ENCODE measurements around the gene BTBD6. TPM values are rescaled to one million over a fixed set of nuclear protein-coding genes. Genes with fewer than 3 reads are reported as not detected.
A peak's percentile ranks its signal among the peaks of the same experiment; 100 is the strongest.

Gene BTBD6
- total and polyA plus RNA-seq, 9 of the 15 experiments (the other 6 are each of a cell fraction or from before 2014, with no cell fraction given), result not detected

- H3K79me2 ChIP-seq (ENCODE audit: control insufficient read depth, insufficient read depth, low read length), result peaks cover 6% of the 10 kb centered on the region; the same call in 2 of the 3 replicates
- no peak for FAIRE-seq
- no peaks in the 10 kb centered on the region for H3K9me1 ChIP-seq (ENCODE audit: control insufficient read depth, insufficient read depth, low read length)
- H4K20me1 ChIP-seq (replicated peaks; ENCODE audit: control insufficient read depth, insufficient read depth, low read length), result peaks cover 4% of the 10 kb centered on the region; the same call in 1 of the 2 replicates
- H3K27ac ChIP-seq (ENCODE audit: extremely low read depth, low read depth, low read length), result no peak overlapping the region
- ATAC-seq, result no peak
- peaks cover 0 to 9% of the 10 kb centered on the region in 2 experiments; a peak in 2 of 5 replicates for H3K4me1 ChIP-seq (replicated peaks in 1 of 2; ENCODE audit: control insufficient read depth in 2 of 2, insufficient read depth in 2 of 2, low read length in 2 of 2)
- intact Hi-C loops (cut with micrococcal nuclease), result loop anchor here (5.0 kb wide), 1 partner anchor 82 kb away; no protein-coding TSS in a partner anchor
- H3K36me3 ChIP-seq (ENCODE audit: control insufficient read depth, insufficient read depth, low read length), result peaks cover 3% of the 10 kb centered on the region; the same call in 1 of the 3 replicates
- ChIA-PET POLR2A (interaction anchor here (0.6 to 1.0 kb wide), 2 partner anchors 9 to 13 kb away, joined by 3 read pairs; no protein-coding TSS in a partner anchor), CTCF (ENCODE audit: low intra/inter-chr PET ratio) (no interaction called here)
- no TSS peak for BruUV-seq (replicated peaks)
- no peak overlapping the region for H3K4me3 ChIP-seq
- peak in 1 of 4 experiments; percentile 2 for DNase-seq (ENCODE audit: extremely low read depth in 1 of 4, low spot score in 3 of 4)
- H3K9me3 ChIP-seq (replicated peaks; ENCODE audit: control insufficient read depth, insufficient read depth, low read depth, low read length), result no peaks in the 10 kb centered on the region
- no peak overlapping the region for H2AFZ ChIP-seq (ENCODE audit: low read depth, low read length)
- H3K9ac ChIP-seq (ENCODE audit: insufficient read depth in 1 of 2, low read depth in 2 of 2, low read length in 2 of 2), result peak overlapping the region in 1 of 2 experiments; percentile 52; a peak in 1 of 4 replicates
- 74% methylated on average over 10 of the region's 15 CpGs for WGBS (ENCODE audit: insufficient coverage, low coverage, missing lambda C conversion rate)
- no peaks in the 10 kb centered on the region for H3K27me3 ChIP-seq (ENCODE audit: control insufficient read depth in 2 of 2, insufficient read depth in 2 of 2, low read length in 2 of 2)
- no peak overlapping the region for H3K4me2 ChIP-seq (ENCODE audit: insufficient read depth, low read length)
- in situ Hi-C loops (cut with MboI), result loop anchor here (10.0 kb wide), 1 partner anchor 189 kb away; no protein-coding TSS in a partner anchor
- TF ChIP-seq, protein P1, sequence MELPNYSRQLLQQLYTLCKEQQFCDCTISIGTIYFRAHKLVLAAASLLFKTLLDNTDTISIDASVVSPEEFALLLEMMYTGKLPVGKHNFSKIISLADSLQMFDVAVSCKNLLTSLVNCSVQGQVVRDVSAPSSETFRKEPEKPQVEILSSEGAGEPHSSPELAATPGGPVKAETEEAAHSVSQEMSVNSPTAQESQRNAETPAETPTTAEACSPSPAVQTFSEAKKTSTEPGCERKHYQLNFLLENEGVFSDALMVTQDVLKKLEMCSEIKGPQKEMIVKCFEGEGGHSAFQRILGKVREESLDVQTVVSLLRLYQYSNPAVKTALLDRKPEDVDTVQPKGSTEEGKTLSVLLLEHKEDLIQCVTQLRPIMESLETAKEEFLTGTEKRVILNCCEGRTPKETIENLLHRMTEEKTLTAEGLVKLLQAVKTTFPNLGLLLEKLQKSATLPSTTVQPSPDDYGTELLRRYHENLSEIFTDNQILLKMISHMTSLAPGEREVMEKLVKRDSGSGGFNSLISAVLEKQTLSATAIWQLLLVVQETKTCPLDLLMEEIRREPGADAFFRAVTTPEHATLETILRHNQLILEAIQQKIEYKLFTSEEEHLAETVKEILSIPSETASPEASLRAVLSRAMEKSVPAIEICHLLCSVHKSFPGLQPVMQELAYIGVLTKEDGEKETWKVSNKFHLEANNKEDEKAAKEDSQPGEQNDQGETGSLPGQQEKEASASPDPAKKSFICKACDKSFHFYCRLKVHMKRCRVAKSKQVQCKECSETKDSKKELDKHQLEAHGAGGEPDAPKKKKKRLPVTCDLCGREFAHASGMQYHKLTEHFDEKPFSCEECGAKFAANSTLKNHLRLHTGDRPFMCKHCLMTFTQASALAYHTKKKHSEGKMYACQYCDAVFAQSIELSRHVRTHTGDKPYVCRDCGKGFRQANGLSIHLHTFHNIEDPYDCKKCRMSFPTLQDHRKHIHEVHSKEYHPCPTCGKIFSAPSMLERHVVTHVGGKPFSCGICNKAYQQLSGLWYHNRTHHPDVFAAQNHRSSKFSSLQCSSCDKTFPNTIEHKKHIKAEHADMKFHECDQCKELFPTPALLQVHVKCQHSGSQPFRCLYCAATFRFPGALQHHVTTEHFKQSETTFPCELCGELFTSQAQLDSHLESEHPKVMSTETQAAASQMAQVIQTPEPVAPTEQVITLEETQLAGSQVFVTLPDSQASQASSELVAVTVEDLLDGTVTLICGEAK (IDR thresholded peaks at IDR 0.05), result no peak
- TF ChIP-seq, protein P1 (CRISPR knock-in tag; IDR thresholded peaks at IDR 0.05), result no peak
- TF ChIP-seq, protein P2, sequence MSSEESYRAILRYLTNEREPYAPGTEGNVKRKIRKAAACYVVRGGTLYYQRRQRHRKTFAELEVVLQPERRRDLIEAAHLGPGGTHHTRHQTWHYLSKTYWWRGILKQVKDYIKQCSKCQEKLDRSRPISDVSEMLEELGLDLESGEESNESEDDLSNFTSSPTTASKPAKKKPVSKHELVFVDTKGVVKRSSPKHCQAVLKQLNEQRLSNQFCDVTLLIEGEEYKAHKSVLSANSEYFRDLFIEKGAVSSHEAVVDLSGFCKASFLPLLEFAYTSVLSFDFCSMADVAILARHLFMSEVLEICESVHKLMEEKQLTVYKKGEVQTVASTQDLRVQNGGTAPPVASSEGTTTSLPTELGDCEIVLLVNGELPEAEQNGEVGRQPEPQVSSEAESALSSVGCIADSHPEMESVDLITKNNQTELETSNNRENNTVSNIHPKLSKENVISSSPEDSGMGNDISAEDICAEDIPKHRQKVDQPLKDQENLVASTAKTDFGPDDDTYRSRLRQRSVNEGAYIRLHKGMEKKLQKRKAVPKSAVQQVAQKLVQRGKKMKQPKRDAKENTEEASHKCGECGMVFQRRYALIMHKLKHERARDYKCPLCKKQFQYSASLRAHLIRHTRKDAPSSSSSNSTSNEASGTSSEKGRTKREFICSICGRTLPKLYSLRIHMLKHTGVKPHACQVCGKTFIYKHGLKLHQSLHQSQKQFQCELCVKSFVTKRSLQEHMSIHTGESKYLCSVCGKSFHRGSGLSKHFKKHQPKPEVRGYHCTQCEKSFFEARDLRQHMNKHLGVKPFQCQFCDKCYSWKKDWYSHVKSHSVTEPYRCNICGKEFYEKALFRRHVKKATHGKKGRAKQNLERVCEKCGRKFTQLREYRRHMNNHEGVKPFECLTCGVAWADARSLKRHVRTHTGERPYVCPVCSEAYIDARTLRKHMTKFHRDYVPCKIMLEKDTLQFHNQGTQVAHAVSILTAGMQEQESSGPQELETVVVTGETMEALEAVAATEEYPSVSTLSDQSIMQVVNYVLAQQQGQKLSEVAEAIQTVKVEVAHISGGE (CRISPR knock-in tag; IDR thresholded peaks at IDR 0.05), result no peak
- TF ChIP-seq, protein P3, sequence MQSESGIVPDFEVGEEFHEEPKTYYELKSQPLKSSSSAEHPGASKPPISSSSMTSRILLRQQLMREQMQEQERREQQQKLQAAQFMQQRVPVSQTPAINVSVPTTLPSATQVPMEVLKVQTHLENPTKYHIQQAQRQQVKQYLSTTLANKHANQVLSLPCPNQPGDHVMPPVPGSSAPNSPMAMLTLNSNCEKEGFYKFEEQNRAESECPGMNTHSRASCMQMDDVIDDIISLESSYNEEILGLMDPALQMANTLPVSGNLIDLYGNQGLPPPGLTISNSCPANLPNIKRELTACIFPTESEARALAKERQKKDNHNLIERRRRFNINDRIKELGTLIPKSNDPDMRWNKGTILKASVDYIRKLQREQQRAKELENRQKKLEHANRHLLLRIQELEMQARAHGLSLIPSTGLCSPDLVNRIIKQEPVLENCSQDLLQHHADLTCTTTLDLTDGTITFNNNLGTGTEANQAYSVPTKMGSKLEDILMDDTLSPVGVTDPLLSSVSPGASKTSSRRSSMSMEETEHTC (IDR thresholded peaks at IDR 0.05), result no peak
- TF ChIP-seq CEBPG (CRISPR knock-in tag; IDR thresholded peaks at IDR 0.05) (no peak), CEBPG (tag; conservative IDR thresholded peaks at IDR 0.05 in 1 of 2, IDR thresholded peaks at IDR 0.05 in 1 of 2) (no peak), PPARD (CRISPR knock-in tag; IDR thresholded peaks at IDR 0.05) (no peak)
Measured at GRCh38 chr14:105283899-105284298, 35.6 kb downstream of the BTBD6 start.
